SH-SY5Y (cell line): ENCODE measurements around the gene CUL1.

Experiments
- GATA2 ChIP-seq: IDR thresholded peaks from 2 replicates; pipeline ENCODE4 v1.6.1; 2011; ENCODE audit warnings: mild to moderate bottlenecking, low read depth, low read length
- GATA3 ChIP-seq: IDR thresholded peaks from 2 replicates; pipeline ENCODE4 v1.6.1; 2011; ENCODE audit warnings: low read depth, mild to moderate bottlenecking, low read length, moderate library complexity

- TF ChIP-seq GATA3 (no peak), GATA2 (no peak)
These were observed 64.9 kb downstream of the CUL1 start for GRCh38 chr7:148763622-148764021.
